ENCODE results near the gene ELOVL4.

ELOVL4 gene

DNA sequence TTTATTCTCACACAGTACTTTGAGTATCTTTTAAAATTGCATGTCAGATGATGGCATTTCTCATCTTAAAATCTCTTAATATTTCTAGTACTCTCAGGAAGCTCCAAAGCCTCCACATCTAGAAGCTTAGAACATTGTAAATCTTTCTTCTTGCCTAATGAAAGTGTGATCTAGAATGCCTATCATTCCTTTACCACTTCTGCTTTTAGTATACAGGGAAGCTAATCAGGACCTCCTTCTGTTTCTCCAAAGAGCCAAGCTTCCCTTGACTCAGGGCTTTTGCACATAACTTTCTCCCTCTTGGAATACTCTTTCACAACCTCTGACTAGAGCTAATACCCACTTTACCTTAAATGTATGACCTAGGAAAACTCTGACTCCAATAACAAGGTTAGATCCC, 7.5 kb upstream of the ELOVL4 start:
- Histone ChIP-seq H3K4me3 (ENCODE audit: low read depth in 1 of 2, low read length in 2 of 2) (no peak overlapping the region), H3K27ac (ENCODE audit: low read length) (no peak overlapping the region), H3K36me3 (ENCODE audit: control insufficient read depth in 1 of 2, insufficient read depth in 2 of 2, low read length in 2 of 2) (no peaks in the 10 kb centered on the region), H3K4me1 (ENCODE audit: control insufficient read depth in 1 of 2, insufficient read depth in 2 of 2, low read length in 2 of 2) (no peaks in the 10 kb centered on the region), H3K27me3 (ENCODE audit: low read depth, low read length) (no peaks in the 10 kb centered on the region), H3K9me3 (ENCODE audit: control insufficient read depth in 1 of 2, low read length in 2 of 2) (no peaks in the 10 kb centered on the region)

DNA sequence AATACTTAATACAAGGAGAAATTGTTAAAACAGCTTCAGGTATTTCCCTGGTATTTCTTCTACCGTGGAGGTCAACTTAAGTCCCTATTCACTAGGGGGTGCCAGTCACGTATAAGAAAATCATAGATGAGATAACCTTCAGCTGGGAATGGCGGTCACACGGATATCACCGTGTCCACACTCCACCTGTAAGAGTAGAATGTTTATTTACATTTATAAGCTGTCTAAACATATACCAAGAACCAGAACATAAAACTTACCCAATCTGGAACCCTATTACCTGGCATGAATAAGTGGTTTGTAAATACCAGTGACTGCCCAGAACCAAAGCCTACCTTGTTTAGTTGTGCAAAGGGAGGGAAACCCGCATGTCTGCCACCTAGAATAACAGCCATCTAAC, 1.9 kb upstream of the ELOVL4 start:
- H3K36me3 ChIP-seq (ENCODE audit: control insufficient read depth in 1 of 2, insufficient read depth in 2 of 2, low read length in 2 of 2): no peaks in the 10 kb centered on the region
- no peak overlapping the region for H3K4me3 ChIP-seq (ENCODE audit: low read depth in 1 of 2, low read length in 2 of 2)
- H3K4me1 ChIP-seq (ENCODE audit: control insufficient read depth in 1 of 2, insufficient read depth in 2 of 2, low read length in 2 of 2): peaks cover 0 to 13% of the 10 kb centered on the region in 2 donors
- no peaks in the 10 kb centered on the region for H3K9me3 ChIP-seq (ENCODE audit: control insufficient read depth in 1 of 2, low read length in 2 of 2)
- no peak overlapping the region for H3K27ac ChIP-seq (ENCODE audit: low read length)
- no peaks in the 10 kb centered on the region for H3K27me3 ChIP-seq (ENCODE audit: low read depth, low read length)

DNA sequence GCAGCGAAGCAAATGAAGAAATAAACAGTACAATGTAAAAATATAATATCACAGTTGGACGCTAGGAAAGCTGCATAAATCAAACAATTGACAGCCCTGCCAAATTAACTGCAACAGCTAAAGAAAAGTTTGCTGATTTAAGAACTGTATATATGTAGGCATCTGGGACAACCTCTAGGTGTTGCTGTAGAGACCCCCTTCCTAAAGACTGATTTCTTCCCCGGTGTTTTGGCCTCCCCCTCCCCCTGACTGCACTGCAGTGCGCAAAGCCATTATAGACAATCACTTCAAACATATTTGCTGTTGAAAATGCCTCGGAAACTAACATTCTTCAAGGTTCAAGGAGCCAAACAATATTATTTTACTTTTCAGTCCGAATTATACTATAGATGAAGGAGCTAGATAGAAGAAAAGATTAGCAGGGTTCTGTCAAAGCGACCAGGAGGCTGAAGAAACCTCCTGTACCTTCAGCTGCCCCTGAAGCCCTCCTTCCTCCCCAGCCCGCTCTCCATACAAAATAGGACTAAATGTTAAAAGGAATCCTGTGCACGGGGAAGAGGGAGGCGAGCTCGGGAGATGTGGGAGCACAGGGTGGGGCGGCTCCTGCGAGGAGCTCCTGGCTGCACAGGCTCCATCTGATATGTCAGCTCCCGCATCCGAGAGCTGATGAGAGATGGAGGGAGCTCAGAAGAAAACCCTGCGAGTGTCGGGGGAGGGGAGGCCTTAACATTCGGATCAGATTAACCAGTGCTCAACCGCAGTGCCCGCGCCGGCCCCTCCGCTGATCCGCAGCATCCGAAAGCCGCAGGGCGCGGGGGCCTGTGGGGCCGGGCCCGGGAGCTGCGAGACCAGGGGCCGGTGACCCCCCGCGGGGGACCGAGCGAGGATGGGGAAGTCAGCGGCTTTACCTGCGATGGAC, 822 bp downstream of the ELOVL4 start:
- H3K9me3 ChIP-seq (ENCODE audit: control insufficient read depth in 1 of 2, low read length in 2 of 2): no peaks in the 10 kb centered on the region
- H3K4me3 ChIP-seq (ENCODE audit: low read depth in 1 of 2, low read length in 2 of 2): peak overlapping the region; percentile 60 to 90
- no peaks in the 10 kb centered on the region for H3K27me3 ChIP-seq (ENCODE audit: low read depth, low read length)
- no peak overlapping the region for H3K27ac ChIP-seq (ENCODE audit: low read length)
- no peaks in the 10 kb centered on the region for H3K36me3 ChIP-seq (ENCODE audit: control insufficient read depth in 1 of 2, insufficient read depth in 2 of 2, low read length in 2 of 2)
- H3K4me1 ChIP-seq (ENCODE audit: control insufficient read depth in 1 of 2, insufficient read depth in 2 of 2, low read length in 2 of 2): peaks cover 0 to 13% of the 10 kb centered on the region in 2 donors

DNA sequence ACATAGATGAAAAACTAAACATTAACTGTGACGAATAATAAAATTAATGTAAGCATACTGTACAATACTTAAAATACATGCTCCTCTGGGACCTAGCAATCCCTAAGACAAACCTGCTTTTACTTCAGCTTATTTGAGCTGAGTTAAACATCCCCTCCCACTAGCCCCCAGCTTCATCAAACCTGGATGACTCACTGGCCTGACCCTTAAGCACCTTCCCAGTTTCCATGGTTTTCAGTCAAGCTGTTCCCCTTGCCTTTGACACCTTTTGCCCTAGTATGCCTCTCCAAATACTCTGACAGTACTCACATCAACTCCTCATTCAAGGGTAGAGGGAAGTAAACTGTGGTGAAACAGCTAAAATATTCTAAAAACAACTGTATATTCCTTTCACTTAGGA, 4.2 kb downstream of the ELOVL4 start:
- no peak overlapping the region for H3K4me3 ChIP-seq (ENCODE audit: low read depth in 1 of 2, low read length in 2 of 2)
- no peaks in the 10 kb centered on the region for H3K27me3 ChIP-seq (ENCODE audit: low read depth, low read length)
- no peaks in the 10 kb centered on the region for H3K36me3 ChIP-seq (ENCODE audit: control insufficient read depth in 1 of 2, insufficient read depth in 2 of 2, low read length in 2 of 2)
- H3K27ac ChIP-seq (ENCODE audit: low read length): no peak overlapping the region
- H3K4me1 ChIP-seq (ENCODE audit: control insufficient read depth in 1 of 2, insufficient read depth in 2 of 2, low read length in 2 of 2): peaks cover 0 to 13% of the 10 kb centered on the region in 2 donors
- no peaks in the 10 kb centered on the region for H3K9me3 ChIP-seq (ENCODE audit: control insufficient read depth in 1 of 2, low read length in 2 of 2)

DNA sequence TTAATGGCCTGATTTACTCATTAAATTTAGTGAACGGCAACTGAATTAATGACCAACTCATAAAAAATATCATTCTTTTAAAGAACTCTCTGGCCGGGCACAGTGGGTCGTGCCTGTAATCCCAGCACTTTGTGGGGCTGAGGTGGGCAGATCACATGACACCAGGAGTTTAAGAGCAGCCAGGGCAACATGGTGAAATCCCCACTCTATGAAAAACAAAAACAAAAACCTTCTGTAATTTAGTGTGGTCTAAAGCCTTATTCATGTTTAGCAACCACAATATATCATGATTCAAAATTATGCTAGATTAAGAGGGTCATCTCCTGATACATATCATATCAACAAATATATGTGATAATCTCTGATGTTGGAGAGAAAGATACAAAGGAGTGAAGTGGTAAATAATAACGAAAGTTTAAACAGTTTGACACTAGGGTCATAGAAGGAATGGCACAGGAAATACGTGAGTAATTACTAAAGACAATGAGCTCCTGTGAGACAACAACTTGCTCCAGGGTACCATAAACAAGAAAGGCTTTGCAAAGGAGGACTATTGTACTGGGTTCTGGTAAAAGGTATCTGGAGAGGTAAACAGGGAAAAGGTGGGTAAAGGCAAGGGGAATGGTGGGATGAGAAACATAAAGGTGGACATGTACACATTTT, 5.7 kb downstream of the ELOVL4 start:
- no peak overlapping the region for H3K4me3 ChIP-seq (ENCODE audit: low read depth in 1 of 2, low read length in 2 of 2)
- no peaks in the 10 kb centered on the region for H3K9me3 ChIP-seq (ENCODE audit: control insufficient read depth in 1 of 2, low read length in 2 of 2)
- no peaks in the 10 kb centered on the region for H3K27me3 ChIP-seq (ENCODE audit: low read depth, low read length)
- no peaks in the 10 kb centered on the region for H3K36me3 ChIP-seq (ENCODE audit: control insufficient read depth in 1 of 2, insufficient read depth in 2 of 2, low read length in 2 of 2)
- H3K27ac ChIP-seq (ENCODE audit: low read length): no peak overlapping the region
- peaks cover 0 to 10% of the 10 kb centered on the region in 2 donors for H3K4me1 ChIP-seq (ENCODE audit: control insufficient read depth in 1 of 2, insufficient read depth in 2 of 2, low read length in 2 of 2)

DNA sequence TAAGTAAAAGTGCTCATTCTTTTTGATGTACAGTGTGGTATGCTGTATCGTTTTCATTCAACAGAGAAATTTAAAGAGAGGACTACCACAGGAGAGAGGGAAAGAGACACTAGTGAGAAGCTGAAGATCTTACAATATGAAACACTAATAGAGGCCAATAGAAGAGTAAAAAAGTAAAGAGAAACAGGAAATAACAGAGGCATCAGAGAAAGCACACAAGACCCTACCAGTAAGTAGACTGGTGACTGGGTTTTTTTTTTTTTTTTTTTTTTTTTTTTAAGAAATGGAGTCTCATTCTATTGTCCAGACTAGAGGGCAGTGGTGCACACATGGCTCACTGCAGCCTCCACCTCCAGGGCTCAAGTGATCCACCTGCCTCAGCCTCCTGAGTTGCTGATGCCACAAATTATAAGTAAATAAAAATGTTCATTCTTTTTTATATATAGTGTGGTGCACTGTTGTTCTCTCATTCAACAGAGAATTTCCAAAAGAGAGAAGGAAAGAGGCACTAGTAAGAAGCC, 18.8 kb downstream of the ELOVL4 start:
- Histone ChIP-seq H3K9me3 (ENCODE audit: control insufficient read depth in 1 of 2, low read length in 2 of 2) (no peaks in the 10 kb centered on the region), H3K27ac (ENCODE audit: low read length) (no peak overlapping the region), H3K4me3 (ENCODE audit: low read depth in 1 of 2, low read length in 2 of 2) (no peak overlapping the region), H3K36me3 (ENCODE audit: control insufficient read depth in 1 of 2, insufficient read depth in 2 of 2, low read length in 2 of 2) (no peaks in the 10 kb centered on the region), H3K4me1 (ENCODE audit: control insufficient read depth in 1 of 2, insufficient read depth in 2 of 2, low read length in 2 of 2) (no peaks in the 10 kb centered on the region), H3K27me3 (ENCODE audit: low read depth, low read length) (no peaks in the 10 kb centered on the region)

DNA sequence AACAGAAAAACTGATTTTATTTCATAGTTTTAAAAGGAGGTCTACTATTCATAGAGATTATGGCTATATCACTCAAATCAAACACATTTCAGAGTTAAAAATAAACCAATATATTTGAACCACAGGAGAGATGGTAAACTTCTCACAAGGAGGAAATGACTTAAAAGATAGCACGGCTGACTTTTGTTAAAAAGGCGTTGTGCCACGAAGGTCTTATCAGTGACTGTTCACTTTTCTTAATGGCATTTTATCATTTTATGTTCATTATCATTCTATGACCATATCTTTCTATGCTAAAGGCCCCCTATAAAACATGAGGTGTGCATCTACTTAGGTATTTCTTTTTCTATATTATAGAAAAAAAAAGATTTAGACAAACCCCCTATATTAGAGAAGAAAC, 19.6 kb downstream of the ELOVL4 start:
- Histone ChIP-seq H3K36me3 (ENCODE audit: control insufficient read depth in 1 of 2, insufficient read depth in 2 of 2, low read length in 2 of 2) (no peaks in the 10 kb centered on the region), H3K9me3 (ENCODE audit: control insufficient read depth in 1 of 2, low read length in 2 of 2) (no peaks in the 10 kb centered on the region), H3K27me3 (ENCODE audit: low read depth, low read length) (no peaks in the 10 kb centered on the region), H3K4me1 (ENCODE audit: control insufficient read depth in 1 of 2, insufficient read depth in 2 of 2, low read length in 2 of 2) (no peaks in the 10 kb centered on the region), H3K27ac (ENCODE audit: low read length) (no peak overlapping the region), H3K4me3 (ENCODE audit: low read depth in 1 of 2, low read length in 2 of 2) (no peak overlapping the region)

DNA sequence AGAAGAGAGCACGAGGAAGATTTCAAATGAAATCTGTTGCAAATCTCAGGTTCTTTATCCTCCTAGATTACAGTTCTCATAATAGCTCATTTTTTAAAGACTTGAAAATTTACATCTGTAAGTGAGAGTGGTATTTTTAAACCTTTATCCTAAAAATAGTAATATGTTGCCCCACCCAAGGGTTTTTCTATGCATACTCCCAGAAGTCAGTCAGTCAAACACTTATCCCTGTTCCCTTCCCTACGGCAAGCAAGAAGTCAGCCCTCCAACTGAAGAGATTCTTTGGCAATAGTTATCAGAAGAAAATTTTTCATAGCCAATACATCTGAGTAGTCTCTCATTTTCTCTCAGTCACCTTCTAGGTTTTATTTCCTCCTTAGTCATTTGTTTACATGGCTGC, 24.1 kb downstream of the ELOVL4 start:
- Histone ChIP-seq H3K36me3 (ENCODE audit: control insufficient read depth in 1 of 2, insufficient read depth in 2 of 2, low read length in 2 of 2) (no peaks in the 10 kb centered on the region), H3K9me3 (ENCODE audit: control insufficient read depth in 1 of 2, low read length in 2 of 2) (no peaks in the 10 kb centered on the region), H3K27ac (ENCODE audit: low read length) (no peak overlapping the region), H3K27me3 (ENCODE audit: low read depth, low read length) (no peaks in the 10 kb centered on the region), H3K4me3 (ENCODE audit: low read depth in 1 of 2, low read length in 2 of 2) (no peak overlapping the region), H3K4me1 (ENCODE audit: control insufficient read depth in 1 of 2, insufficient read depth in 2 of 2, low read length in 2 of 2) (no peaks in the 10 kb centered on the region)

DNA sequence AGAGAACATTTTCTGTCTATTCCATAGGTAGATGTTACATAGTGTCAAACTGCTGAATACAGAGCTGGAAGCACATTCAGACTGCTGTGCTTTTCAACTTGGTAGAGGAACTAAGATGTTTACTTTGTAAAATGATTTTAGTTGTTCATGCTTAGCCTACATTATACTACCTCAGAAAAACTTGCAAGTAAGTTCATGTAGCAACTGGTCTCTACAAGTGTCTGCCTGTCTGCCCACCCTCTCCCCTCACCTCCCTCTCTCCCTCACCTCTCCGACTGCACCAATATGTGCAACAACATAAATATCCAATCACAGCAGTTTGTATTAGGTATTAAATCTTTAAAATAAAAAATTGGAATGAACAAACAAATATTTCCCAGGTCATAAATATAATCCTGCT, 25.3 kb downstream of the ELOVL4 start:
- Histone ChIP-seq H3K36me3 (ENCODE audit: control insufficient read depth in 1 of 2, insufficient read depth in 2 of 2, low read length in 2 of 2) (no peaks in the 10 kb centered on the region), H3K9me3 (ENCODE audit: control insufficient read depth in 1 of 2, low read length in 2 of 2) (no peaks in the 10 kb centered on the region)

DNA sequence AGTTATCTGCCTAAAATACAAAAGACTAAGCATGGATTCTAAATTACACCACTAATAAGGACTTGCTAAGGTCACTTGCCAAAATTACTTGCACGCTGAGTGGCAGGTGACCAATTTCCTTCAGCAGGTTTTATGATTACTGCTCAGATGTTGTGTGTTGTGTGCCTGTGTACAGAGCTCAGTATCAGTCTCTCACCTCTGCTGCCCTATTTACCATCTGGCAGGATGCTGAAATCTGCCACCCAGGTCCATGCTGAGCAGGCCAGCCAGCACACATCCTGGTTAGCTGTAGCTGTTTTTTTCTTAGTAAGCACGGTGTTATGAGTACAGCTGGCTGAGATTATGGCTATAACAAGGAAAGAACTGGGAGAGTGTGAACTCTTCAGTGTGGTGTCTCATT, 34.0 kb downstream of the ELOVL4 start:
- H3K36me3 ChIP-seq (ENCODE audit: control insufficient read depth in 1 of 2, insufficient read depth in 2 of 2, low read length in 2 of 2): peaks cover 0 to 6% of the 10 kb centered on the region in 2 donors
- H3K9me3 ChIP-seq (ENCODE audit: control insufficient read depth in 1 of 2, low read length in 2 of 2): no peaks in the 10 kb centered on the region
- no peak overlapping the region for H3K4me3 ChIP-seq (ENCODE audit: low read depth in 1 of 2, low read length in 2 of 2)
- no peaks in the 10 kb centered on the region for H3K4me1 ChIP-seq (ENCODE audit: control insufficient read depth in 1 of 2, insufficient read depth in 2 of 2, low read length in 2 of 2)
- H3K27me3 ChIP-seq (ENCODE audit: low read depth, low read length): no peaks in the 10 kb centered on the region
- no peak overlapping the region for H3K27ac ChIP-seq (ENCODE audit: low read length)

More for the DNA sequence above, 25.3 kb downstream of the ELOVL4 start:
- no peaks in the 10 kb centered on the region for H3K27me3 ChIP-seq (ENCODE audit: low read depth, low read length)
- H3K4me1 ChIP-seq (ENCODE audit: control insufficient read depth in 1 of 2, insufficient read depth in 2 of 2, low read length in 2 of 2): no peaks in the 10 kb centered on the region
- H3K27ac ChIP-seq (ENCODE audit: low read length): no peak overlapping the region
- H3K4me3 ChIP-seq (ENCODE audit: low read depth in 1 of 2, low read length in 2 of 2): no peak overlapping the region

DNA sequence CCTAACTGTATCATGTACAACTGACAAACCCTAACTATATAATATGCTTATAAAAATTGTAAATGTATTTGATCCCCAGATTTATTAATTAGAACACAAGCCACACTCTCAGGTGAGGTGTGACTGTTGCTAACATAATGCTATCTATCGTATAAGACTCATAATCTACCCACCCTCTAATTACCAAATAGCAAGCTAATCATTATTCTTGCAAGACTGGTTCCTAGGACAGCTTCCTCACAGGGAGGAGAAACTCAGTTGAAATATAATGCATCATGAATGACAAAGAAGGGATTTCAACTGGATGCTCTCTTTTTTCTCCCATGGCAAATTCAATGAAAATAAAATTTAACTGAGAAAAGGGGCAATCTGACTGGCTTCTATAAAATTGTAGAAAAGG, 35.4 kb downstream of the ELOVL4 start:
- no peaks in the 10 kb centered on the region for H3K9me3 ChIP-seq (ENCODE audit: control insufficient read depth in 1 of 2, low read length in 2 of 2)
- no peaks in the 10 kb centered on the region for H3K4me1 ChIP-seq (ENCODE audit: control insufficient read depth in 1 of 2, insufficient read depth in 2 of 2, low read length in 2 of 2)
- H3K27me3 ChIP-seq (ENCODE audit: low read depth, low read length): no peaks in the 10 kb centered on the region
- H3K36me3 ChIP-seq (ENCODE audit: control insufficient read depth in 1 of 2, insufficient read depth in 2 of 2, low read length in 2 of 2): peaks cover 0 to 6% of the 10 kb centered on the region in 2 donors
- no peak overlapping the region for H3K27ac ChIP-seq (ENCODE audit: low read length)
- H3K4me3 ChIP-seq (ENCODE audit: low read depth in 1 of 2, low read length in 2 of 2): no peak overlapping the region
